Duodenal mucosa (tissue), 2 donors: ENCODE results near the gene SPATA46.

Experiments
- H3K27ac ChIP-seq: one replicate; pipeline ENCODE4 v1.7.0; 2013; ENCODE audit warnings: low read depth, low read length
- H3K27me3 ChIP-seq, 2 donors: one replicate each; pipeline ENCODE4 v1.7.0; 2013; ENCODE audit warnings: low read length in 2 of 2, control low read depth in 1 of 2; ENCODE audit not compliant: insufficient read depth in 2 of 2, control insufficient read depth in 1 of 2
- H3K36me3 ChIP-seq, 2 donors: one replicate each; pipeline ENCODE4 v1.7.0; 2013; ENCODE audit warnings: low read length in 2 of 2, control low read depth in 1 of 2; ENCODE audit not compliant: insufficient read depth in 2 of 2, control insufficient read depth in 1 of 2
- H3K4me1 ChIP-seq, 2 donors: one replicate each; pipeline ENCODE4 v1.7.0; 2013; ENCODE audit warnings: low read length in 2 of 2, control low read depth in 1 of 2; ENCODE audit not compliant: insufficient read depth in 2 of 2, control insufficient read depth in 1 of 2
- H3K4me3 ChIP-seq, 2 donors: one replicate each; pipeline ENCODE4 v1.7.0; 2013; ENCODE audit warnings: low read length in 2 of 2, low read depth in 1 of 2
- H3K9ac ChIP-seq, 2 donors: one replicate each; pipeline ENCODE4 v1.7.0; 2013; ENCODE audit warnings: low read length in 2 of 2, low read depth in 1 of 2
- H3K9me3 ChIP-seq, 2 donors: one replicate each; pipeline ENCODE4 v1.7.0; 2013; ENCODE audit warnings: low read length in 2 of 2, control low read depth in 1 of 2; ENCODE audit not compliant: control insufficient read depth in 1 of 2

Gene SPATA46

DNA sequence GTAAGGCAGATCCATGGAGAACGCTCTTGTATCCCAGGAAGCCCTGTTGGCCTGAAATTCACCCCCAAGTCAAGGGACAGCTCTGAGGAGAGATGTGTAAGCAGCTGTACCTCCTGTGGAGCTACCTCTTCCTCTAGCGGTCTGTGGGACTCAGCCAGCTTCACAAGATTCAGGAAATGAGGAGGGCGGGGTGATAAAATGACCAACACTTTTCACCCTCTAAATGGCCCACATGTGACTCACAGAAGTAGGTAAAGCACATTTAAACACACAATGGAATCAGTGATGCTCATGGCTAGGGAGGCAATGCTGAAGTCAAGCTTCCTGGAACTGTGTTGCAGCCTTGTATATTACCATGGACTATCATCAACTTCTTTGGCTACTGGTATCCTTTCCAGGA is 35.3 kb upstream of the SPATA46 start, which contains the start of gene SH2D1B:
Gene SH2D1B, minus strand, starts transcription at position 135 of the 400 bp plus-strand sequence. Its CDS starts 120 bp downstream, at position 15.
- no peaks in the 10 kb centered on the region for H3K27me3 ChIP-seq
- no peaks in the 10 kb centered on the region for H3K36me3 ChIP-seq
- no peak within 1 kb of the TSS for H3K9ac ChIP-seq
- H3K4me3 ChIP-seq = no peak within 1 kb of the TSS
- no peak within 1 kb of the TSS for H3K27ac ChIP-seq
- peaks cover 0 to 3% of the 10 kb centered on the region in 2 donors for H3K9me3 ChIP-seq
- no peaks in the 10 kb centered on the region for H3K4me1 ChIP-seq

DNA sequence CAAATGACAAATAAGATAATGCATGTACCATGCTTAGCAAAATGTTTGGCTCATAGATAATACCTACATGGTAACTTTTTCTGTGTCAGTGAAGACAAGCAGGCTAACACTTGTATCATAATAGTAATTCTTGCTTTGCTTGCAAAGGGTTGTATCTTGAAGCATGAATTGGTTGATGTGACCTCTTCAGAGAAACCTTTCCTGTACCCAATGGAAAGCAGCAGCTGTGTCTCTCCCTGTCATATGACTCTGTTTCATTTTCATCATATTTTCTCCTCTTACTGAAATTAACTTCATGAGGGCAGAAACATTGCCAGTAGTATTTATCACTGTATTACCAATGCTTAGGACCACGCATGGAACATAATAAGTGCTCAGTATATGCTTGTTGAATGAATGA is 30.9 kb upstream of the SPATA46 start:
- no peaks in the 10 kb centered on the region for H3K4me1 ChIP-seq
- H3K36me3 ChIP-seq = no peaks in the 10 kb centered on the region
- H3K4me3 ChIP-seq = no peak overlapping the region
- no peak overlapping the region for H3K9ac ChIP-seq
- H3K27me3 ChIP-seq = no peaks in the 10 kb centered on the region
- H3K27ac ChIP-seq = no peak overlapping the region
- H3K9me3 ChIP-seq = no peaks in the 10 kb centered on the region

DNA sequence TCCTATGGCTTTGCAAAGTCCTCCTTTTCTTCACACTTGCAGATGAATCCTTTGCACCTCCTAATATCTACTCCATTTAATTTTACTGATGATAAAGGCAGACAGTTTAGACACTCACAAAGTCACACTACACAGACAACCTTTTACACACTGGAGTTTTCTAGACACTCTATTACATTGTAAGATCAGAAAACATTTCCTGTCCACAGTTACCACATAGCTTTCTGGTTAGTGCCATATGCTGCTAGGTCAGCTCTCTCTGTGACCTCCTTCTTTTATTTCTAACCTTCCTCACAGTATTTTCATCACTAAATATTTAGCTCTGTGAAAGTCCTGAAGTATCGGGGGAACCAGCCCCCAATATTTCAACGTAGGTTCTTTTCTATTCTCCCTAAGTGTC is 30.2 kb upstream of the SPATA46 start:
- no peaks in the 10 kb centered on the region for H3K9me3 ChIP-seq
- H3K27me3 ChIP-seq = no peaks in the 10 kb centered on the region

DNA sequence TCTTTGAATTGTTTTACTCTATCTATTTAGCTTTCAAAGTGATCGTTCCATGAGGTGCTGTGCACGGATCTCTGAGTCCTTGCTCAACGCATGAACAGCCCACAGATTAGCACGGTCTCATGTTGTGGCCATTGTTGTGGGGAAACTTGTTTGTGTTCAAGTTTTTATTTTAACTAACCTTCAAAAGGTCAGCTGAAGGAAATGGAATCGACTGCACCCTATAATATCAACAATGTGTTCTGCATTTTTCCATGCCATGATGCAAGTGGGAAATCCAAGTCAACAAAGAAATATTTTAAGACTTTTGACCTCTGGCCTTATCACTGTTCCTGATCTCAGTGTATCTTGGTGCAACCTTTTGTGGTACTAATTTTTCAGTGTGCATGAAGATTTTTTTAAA is 29.1 kb upstream of the SPATA46 start:
- H3K36me3 ChIP-seq = no peaks in the 10 kb centered on the region
- H3K9me3 ChIP-seq = no peaks in the 10 kb centered on the region
- no peaks in the 10 kb centered on the region for H3K4me1 ChIP-seq
- H3K4me3 ChIP-seq = no peak overlapping the region
- H3K27ac ChIP-seq = no peak overlapping the region
- no peak overlapping the region for H3K9ac ChIP-seq
- no peaks in the 10 kb centered on the region for H3K27me3 ChIP-seq

More for the DNA sequence above, 30.2 kb upstream of the SPATA46 start:
- Histone ChIP-seq H3K4me3 (no peak overlapping the region), H3K9ac (no peak overlapping the region), H3K4me1 (no peaks in the 10 kb centered on the region), H3K36me3 (no peaks in the 10 kb centered on the region), H3K27ac (no peak overlapping the region)

DNA sequence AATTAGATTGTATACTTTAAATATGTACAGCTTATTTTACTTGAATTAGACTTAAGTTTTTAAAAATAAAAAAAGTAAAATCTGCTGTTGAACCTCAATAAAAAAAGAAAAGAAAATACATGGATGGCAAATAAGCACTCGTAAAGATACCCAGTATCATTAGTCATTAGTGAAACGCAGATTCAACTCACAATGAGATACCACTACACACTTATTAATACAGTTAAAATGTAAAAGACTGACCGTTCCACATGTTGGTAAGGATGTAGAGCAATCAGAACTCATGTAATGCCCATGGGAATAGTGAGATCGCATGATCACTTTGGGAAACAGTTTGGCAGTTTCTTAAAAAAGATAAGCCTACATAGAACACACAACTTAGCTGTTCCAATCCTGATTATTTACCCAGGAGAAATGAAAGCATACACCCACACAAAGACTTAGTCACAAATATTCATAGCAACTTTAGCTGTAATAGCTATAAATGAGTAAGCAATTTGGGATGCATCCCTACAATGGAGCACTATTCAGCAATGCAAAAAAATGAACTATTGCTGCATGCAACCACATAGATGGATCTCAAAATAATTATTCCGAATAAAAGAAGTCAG is 28.0 kb upstream of the SPATA46 start:
- Histone ChIP-seq H3K27me3 (no peaks in the 10 kb centered on the region), H3K36me3 (no peaks in the 10 kb centered on the region), H3K4me3 (no peak overlapping the region), H3K9ac (no peak overlapping the region), H3K27ac (no peak overlapping the region), H3K9me3 (no peaks in the 10 kb centered on the region), H3K4me1 (no peaks in the 10 kb centered on the region)

DNA sequence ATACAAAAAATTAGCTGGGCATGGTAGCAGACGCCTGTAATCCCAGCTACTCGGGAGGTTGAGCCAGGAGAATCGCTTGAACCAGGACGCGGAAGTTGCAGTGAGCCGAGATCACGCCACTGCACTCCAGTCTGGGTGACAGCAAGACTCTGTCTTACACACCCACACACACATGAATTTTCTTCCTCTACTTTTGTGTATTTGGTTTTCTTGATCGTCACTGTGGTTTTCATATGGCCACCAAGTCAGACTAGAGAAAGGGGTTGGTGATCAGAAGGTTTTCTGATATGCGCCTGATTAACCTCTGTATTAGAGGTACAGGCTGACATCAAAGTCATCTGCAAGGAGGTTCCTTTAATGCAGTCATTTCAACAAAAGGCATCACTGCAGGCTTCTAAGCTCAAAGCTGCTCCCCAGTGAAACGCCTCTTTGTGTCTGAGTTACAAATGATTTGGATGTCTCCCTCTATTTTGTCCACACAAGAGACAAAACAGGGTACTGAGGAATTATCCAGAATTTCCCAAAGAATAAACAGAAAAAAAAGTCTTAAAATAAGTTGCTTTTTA is 24.2 kb upstream of the SPATA46 start:
- Histone ChIP-seq H3K4me1 (no peaks in the 10 kb centered on the region), H3K27me3 (no peaks in the 10 kb centered on the region), H3K4me3 (no peak overlapping the region), H3K36me3 (no peaks in the 10 kb centered on the region), H3K9ac (no peak overlapping the region), H3K27ac (no peak overlapping the region), H3K9me3 (no peaks in the 10 kb centered on the region)

DNA sequence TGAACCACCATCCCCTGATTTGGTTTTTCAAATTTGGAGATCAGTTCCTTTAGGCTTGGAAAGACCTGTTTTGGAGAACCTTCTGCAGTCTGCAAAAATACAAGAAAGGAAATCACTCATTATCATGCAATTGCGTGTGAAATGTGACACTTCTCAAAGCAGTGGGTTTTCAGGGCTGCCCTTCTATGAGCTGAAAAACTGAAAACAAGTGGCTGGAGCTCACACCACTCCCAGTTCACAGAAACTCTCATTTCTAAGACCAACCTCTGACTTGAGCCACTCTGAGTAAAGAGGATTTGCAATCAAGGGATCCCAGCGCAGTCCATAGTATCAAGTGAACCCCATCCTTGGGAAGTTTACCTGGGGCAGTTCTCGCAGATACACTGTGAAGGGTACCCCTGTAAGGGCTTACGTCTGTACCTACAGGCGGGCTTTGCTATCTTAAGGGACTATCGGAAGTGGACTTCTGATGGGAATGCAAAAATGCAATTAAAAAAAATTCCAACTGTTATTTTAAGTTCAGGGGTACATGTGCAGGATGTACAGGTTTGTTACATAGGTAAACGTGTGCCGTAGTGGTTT is 22.4 kb upstream of the SPATA46 start:
- Histone ChIP-seq H3K27ac (no peak overlapping the region), H3K4me3 (no peak overlapping the region), H3K27me3 (no peaks in the 10 kb centered on the region), H3K9ac (no peak overlapping the region), H3K9me3 (no peaks in the 10 kb centered on the region), H3K36me3 (no peaks in the 10 kb centered on the region), H3K4me1 (no peaks in the 10 kb centered on the region)

DNA sequence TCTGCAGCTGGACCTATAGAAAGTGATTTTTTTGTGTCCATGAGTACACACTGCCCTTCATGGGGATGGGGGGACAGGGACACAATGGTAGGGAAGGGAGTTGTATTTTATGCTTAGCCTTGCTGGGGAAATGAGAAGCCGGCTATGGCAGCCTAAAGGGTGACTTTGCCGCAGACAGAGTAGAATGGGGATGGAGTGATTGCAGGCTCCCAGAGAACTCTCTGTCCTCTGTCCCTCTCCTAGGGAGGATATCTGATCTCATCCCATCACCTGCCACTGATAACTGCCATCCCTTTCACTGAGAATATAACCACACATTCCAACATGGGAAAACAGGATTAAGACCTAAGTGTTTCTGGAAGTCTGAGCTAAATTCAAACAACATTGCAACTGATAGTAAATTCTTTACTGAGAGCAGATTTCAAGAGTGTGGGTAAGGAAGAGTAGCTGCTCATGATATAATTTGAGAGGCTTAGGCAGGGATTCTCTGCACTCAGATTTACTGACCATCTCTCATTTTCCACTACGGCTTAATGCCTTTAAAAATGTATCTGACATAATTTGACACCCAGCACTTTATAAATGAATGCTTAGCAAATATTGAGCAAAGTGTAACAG is 21.4 kb upstream of the SPATA46 start:
- Histone ChIP-seq H3K4me1 (no peaks in the 10 kb centered on the region), H3K27ac (no peak overlapping the region), H3K27me3 (no peaks in the 10 kb centered on the region), H3K9ac (no peak overlapping the region), H3K4me3 (no peak overlapping the region), H3K9me3 (no peaks in the 10 kb centered on the region), H3K36me3 (no peaks in the 10 kb centered on the region)

DNA sequence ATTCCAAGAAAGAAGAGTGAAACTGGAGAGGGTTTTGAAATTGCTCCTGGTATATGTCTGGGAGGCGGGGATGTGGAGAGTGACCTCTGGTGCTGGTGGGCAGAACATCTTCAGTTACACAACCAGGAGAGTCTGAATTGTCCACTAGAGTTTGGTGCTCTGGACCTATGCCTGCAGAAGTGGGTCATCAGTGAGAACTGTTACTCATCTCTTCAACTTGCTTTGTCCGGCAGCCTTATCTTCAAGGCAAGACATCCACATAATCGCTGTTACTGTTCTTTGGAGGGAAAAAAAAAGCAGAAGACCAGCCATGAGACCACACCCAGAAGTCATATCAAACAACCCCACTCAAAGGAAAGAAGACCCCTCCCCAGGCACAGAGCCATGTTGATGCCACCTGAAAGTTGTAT is 20.4 kb upstream of the SPATA46 start:
- Histone ChIP-seq H3K9ac (no peak overlapping the region), H3K27me3 (no peaks in the 10 kb centered on the region), H3K4me3 (no peak overlapping the region), H3K9me3 (no peaks in the 10 kb centered on the region), H3K27ac (no peak overlapping the region), H3K36me3 (no peaks in the 10 kb centered on the region), H3K4me1 (peaks cover 0 to under 1% of the 10 kb centered on the region in 2 donors)

DNA sequence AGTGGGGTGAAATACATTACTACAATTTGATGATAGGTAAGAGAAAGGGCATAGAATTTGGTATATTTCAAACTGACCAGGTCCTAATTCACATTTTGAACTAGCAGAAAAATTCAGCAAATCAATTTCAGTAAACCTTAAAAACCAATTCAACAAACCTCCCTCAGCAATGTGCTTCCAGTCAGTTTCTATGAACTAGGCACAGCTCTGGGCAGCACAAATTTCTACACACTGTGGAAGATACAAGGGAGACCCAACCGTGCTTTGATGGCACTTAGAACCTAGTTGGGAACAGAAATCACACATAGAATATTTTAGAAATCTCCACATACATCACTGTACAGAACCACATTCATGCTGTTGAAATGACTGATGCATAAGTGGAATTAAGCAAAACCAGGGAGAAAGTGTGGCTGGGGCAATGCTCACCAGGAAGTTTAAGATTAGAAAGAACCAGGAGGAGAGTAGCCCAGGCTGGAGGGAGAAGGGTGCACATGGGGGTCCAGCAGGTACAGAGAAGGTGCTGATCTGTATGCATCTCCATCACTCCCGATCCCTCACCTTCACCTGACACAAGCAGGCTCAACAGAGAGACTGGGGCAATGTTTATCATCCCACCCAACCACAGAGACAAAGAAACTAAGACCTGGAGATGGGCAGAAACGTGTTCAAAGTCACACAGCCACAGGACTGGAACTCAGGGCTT is 19.7 kb upstream of the SPATA46 start:
- Histone ChIP-seq H3K9me3 (no peaks in the 10 kb centered on the region), H3K27ac (no peak overlapping the region), H3K4me3 (no peak overlapping the region), H3K4me1 (peaks cover 0 to 7% of the 10 kb centered on the region in 2 donors), H3K36me3 (no peaks in the 10 kb centered on the region), H3K27me3 (no peaks in the 10 kb centered on the region), H3K9ac (no peak overlapping the region)
